ENCODE measurements around the gene ZNF710.

Gene ZNF710

DNA sequence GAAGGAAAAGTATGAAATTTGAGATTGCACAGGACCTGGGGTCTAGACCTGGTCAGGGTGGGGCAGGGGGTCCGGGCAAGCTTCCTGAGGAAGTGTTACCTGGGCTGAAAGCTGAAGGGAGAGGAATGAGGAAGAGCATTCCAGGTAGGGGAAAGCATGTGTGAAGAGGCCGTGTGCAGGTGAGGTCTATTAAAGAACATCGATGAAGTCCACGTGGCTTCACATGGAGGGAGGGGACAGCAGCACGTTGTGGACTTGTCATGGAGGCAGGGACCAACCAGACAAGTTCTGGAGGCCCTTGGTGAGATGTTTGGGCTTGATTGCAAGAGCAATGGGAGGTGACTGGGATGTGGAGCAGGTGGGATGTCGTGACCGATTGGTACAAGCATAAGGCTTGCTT lies 54.1 kb downstream of the ZNF710 start:
- Histone ChIP-seq H3K4me1 (ENCODE audit: control insufficient read depth, low read depth, low read length) (peaks cover 5% of the 10 kb centered on the region), H3K9ac (ENCODE audit: low read length) (no peak overlapping the region), H3K36me3 (ENCODE audit: control insufficient read depth, low read depth, low read length) (no peaks in the 10 kb centered on the region), H3K27me3 (ENCODE audit: control insufficient read depth, insufficient read depth, low read length) (no peaks in the 10 kb centered on the region), H3K4me3 (ENCODE audit: low read length) (no peak overlapping the region), H3K9me3 (ENCODE audit: control insufficient read depth, low read depth, low read length) (no peaks in the 10 kb centered on the region), H3K27ac (ENCODE audit: low read length) (no peak overlapping the region)

DNA sequence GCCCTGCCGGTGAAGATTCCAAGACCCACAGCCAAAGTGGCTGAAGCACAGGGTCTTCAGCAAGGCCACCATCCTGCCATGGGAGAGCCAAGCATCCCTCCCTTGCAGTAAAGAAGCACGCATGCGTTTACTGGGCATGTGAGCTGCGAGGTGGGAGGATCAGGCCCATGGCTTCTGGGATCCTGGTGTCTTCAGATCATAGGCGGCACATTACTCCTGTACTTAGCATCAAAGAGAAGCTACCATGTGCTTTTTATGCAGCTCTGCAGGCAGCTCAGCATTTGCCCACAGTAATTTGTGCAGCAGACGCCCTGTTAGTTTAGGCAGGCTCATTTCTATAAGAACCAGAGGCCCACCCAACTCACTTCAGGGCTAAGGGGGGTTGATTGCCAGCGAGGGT lies 55.4 kb downstream of the ZNF710 start:
- Histone ChIP-seq H3K9me3 (ENCODE audit: control insufficient read depth, low read depth, low read length) (no peaks in the 10 kb centered on the region), H3K4me3 (ENCODE audit: low read length) (no peak overlapping the region), H3K27ac (ENCODE audit: low read length) (no peak overlapping the region), H3K4me1 (ENCODE audit: control insufficient read depth, low read depth, low read length) (peaks cover 5% of the 10 kb centered on the region), H3K27me3 (ENCODE audit: control insufficient read depth, insufficient read depth, low read length) (no peaks in the 10 kb centered on the region), H3K9ac (ENCODE audit: low read length) (no peak overlapping the region), H3K36me3 (ENCODE audit: control insufficient read depth, low read depth, low read length) (no peaks in the 10 kb centered on the region)

DNA sequence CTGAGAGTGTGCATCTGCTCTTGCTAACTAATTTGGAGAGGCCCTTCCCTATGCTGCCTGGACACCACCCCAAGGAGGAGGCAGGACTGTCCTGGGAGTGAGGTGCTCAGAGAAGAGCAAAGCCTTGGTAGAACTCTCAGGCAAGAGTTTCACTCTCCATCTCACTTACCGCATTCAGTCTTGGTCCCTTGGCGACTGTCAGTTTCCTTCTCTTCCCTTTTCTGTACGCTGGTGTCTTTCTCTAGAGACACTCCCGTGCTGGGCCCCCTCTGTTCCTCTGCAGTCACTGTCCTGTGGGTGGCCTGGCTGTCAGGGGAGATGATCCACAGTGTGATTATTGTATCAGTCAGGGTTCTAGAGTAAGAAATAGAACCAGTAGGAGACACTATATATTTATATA lies 57.2 kb downstream of the ZNF710 start:
- H3K9ac ChIP-seq (ENCODE audit: low read length), result no peak overlapping the region
- H3K27ac ChIP-seq (ENCODE audit: low read length), result no peak overlapping the region
- no peak overlapping the region for H3K4me3 ChIP-seq (ENCODE audit: low read length)
- no peaks in the 10 kb centered on the region for H3K36me3 ChIP-seq (ENCODE audit: control insufficient read depth, low read depth, low read length)
- no peaks in the 10 kb centered on the region for H3K27me3 ChIP-seq (ENCODE audit: control insufficient read depth, insufficient read depth, low read length)
- H3K4me1 ChIP-seq (ENCODE audit: control insufficient read depth, low read depth, low read length), result peaks cover 16% of the 10 kb centered on the region
- no peaks in the 10 kb centered on the region for H3K9me3 ChIP-seq (ENCODE audit: control insufficient read depth, low read depth, low read length)

DNA sequence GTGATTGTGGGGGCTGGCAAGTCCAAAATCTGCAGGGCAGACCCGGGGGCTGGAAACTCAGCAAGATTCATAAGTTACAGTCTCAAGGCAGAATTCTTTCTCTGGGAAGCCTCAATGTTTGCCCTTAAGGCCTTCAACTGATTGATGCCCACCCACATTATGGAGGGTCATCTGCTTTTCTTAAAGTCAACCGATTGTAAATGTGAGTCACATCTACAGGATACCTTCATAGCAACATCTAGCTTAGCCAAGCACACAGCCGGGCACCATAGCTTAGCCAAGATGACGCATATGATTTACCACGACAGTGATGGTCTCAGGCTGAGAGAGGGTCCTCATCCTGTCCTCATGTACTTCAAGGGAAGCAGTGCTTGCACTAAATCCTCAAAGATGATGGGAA lies 57.7 kb downstream of the ZNF710 start:
- Histone ChIP-seq H3K4me1 (ENCODE audit: control insufficient read depth, low read depth, low read length) (peaks cover 20% of the 10 kb centered on the region), H3K27ac (ENCODE audit: low read length) (no peak overlapping the region), H3K36me3 (ENCODE audit: control insufficient read depth, low read depth, low read length) (no peaks in the 10 kb centered on the region), H3K9me3 (ENCODE audit: control insufficient read depth, low read depth, low read length) (no peaks in the 10 kb centered on the region), H3K4me3 (ENCODE audit: low read length) (no peak overlapping the region), H3K9ac (ENCODE audit: low read length) (no peak overlapping the region), H3K27me3 (ENCODE audit: control insufficient read depth, insufficient read depth, low read length) (no peaks in the 10 kb centered on the region)

DNA sequence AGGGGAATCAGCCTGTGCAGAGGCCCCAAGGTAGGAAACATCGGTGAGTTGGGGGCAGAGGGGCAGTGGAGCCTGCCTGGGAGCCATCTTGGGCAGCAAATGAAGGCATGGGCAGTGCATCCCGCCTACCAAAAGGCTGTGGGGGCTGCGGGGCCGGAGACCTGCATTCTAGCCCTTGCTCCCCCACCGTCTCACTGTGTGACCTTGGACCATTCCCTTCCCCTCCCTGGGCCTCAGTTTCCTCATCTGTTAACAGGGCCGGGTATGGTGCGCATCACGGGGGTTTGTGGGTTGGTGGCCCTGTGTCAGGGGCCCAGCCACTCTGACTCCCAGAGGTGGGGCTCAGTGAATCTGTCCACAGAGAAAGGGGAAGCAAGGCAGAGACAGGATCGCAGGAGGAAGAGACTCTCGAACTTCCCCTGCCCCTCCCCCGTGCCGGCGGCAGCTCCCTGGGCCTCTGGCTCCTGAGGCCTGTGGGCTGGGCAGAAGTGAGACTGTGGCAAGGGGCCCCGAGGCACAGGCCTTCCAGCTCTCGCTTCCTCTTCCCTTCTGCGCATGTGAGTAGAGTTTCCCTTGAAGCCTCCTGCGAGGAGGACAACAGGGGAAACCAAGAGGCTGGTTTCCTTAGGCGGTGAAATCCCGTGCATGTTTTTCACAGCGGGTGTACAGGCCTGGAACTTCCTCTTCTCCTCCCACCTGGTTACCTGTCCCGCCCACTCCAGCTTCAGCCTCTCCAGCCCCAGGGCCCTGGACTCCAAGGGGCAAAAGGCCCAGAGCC lies 58.3 kb downstream of the ZNF710 start:
- Histone ChIP-seq H3K36me3 (ENCODE audit: control insufficient read depth, low read depth, low read length) (no peaks in the 10 kb centered on the region), H3K27me3 (ENCODE audit: control insufficient read depth, insufficient read depth, low read length) (no peaks in the 10 kb centered on the region), H3K27ac (ENCODE audit: low read length) (peak overlapping the region; percentile 49), H3K4me3 (ENCODE audit: low read length) (no peak overlapping the region), H3K4me1 (ENCODE audit: control insufficient read depth, low read depth, low read length) (peaks cover 24% of the 10 kb centered on the region), H3K9me3 (ENCODE audit: control insufficient read depth, low read depth, low read length) (no peaks in the 10 kb centered on the region), H3K9ac (ENCODE audit: low read length) (no peak overlapping the region)

DNA sequence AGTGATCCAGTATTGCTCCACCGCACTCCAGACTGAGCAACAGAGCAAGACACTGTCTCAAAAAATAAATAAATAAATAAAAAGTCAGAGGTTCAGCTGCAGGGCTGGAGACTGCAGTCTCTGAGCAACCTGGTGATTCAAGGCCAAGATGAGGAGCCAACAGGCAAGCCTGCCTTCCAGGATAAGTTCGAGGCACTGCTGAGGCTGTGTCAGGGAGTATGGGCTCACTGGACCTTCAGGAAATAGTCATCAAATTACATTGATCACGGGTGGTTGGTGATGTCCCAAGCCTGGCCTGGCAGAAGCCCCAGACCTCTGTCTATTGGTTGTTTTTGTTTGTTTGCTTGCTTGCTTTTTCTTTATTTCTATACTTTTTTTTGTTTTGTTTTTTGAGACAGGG lies 59.7 kb downstream of the ZNF710 start:
- no peak overlapping the region for H3K4me3 ChIP-seq (ENCODE audit: low read length)
- H3K27me3 ChIP-seq (ENCODE audit: control insufficient read depth, insufficient read depth, low read length), result no peaks in the 10 kb centered on the region
- H3K9ac ChIP-seq (ENCODE audit: low read length), result no peak overlapping the region
- peaks cover 25% of the 10 kb centered on the region for H3K4me1 ChIP-seq (ENCODE audit: control insufficient read depth, low read depth, low read length)
- no peaks in the 10 kb centered on the region for H3K36me3 ChIP-seq (ENCODE audit: control insufficient read depth, low read depth, low read length)
- H3K9me3 ChIP-seq (ENCODE audit: control insufficient read depth, low read depth, low read length), result no peaks in the 10 kb centered on the region
- no peak overlapping the region for H3K27ac ChIP-seq (ENCODE audit: low read length)

DNA sequence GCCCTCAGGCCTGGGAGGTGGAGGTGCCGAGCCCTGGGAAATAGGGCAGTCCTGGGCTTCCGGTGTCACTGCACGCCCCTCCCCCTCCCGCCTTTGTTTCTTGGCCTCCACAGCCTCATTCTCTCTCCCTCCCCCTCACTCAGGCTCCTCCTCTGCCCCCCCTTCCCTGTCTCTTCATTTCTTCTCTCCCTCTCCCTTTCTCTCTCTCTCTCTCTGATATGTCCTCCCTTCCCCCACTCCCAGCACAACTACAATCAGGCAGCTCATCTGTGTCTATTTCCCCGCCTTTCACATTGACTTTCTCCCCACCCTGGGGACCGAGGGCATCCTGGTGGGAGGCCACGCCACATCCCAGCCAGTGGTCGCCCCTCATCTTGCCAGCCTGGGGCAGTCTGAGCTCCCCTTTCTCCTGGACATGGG lies 60.9 kb downstream of the ZNF710 start:
- no peaks in the 10 kb centered on the region for H3K9me3 ChIP-seq (ENCODE audit: control insufficient read depth, low read depth, low read length)
- H3K9ac ChIP-seq (ENCODE audit: low read length), result peak overlapping the region; percentile 36
- H3K36me3 ChIP-seq (ENCODE audit: control insufficient read depth, low read depth, low read length), result no peaks in the 10 kb centered on the region
- H3K27me3 ChIP-seq (ENCODE audit: control insufficient read depth, insufficient read depth, low read length), result no peaks in the 10 kb centered on the region
- H3K4me3 ChIP-seq (ENCODE audit: low read length), result no peak overlapping the region
- peak overlapping the region; percentile 55 for H3K27ac ChIP-seq (ENCODE audit: low read length)
- peaks cover 25% of the 10 kb centered on the region for H3K4me1 ChIP-seq (ENCODE audit: control insufficient read depth, low read depth, low read length)

DNA sequence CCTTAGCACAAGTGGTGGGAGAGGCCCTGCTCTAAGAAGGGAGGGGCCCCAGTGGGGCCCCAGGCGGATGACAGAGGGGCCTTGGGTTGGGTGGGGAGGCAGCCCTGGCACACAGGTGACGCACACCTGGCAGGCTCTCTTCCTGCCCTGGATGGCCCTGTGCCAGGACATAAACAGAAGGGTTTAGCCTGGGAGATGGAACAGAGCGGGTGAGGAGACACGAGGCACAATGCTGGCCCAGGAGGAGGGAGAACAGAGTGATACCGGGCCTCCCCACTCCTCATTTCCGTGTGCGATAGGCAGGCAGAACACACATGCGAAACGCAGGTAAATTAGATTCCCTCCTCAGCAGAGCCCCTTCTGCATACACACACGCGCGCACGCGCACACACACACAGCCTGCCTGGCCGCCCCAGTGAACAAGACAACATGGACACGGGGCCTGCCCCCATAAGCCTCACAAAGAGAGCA lies 61.4 kb downstream of the ZNF710 start:
- H3K9ac ChIP-seq (ENCODE audit: low read length), result peak overlapping the region; percentile 36
- peaks cover 25% of the 10 kb centered on the region for H3K4me1 ChIP-seq (ENCODE audit: control insufficient read depth, low read depth, low read length)
- no peaks in the 10 kb centered on the region for H3K9me3 ChIP-seq (ENCODE audit: control insufficient read depth, low read depth, low read length)
- H3K4me3 ChIP-seq (ENCODE audit: low read length), result no peak overlapping the region
- no peaks in the 10 kb centered on the region for H3K36me3 ChIP-seq (ENCODE audit: control insufficient read depth, low read depth, low read length)
- H3K27ac ChIP-seq (ENCODE audit: low read length), result peak overlapping the region; percentile 55
- no peaks in the 10 kb centered on the region for H3K27me3 ChIP-seq (ENCODE audit: control insufficient read depth, insufficient read depth, low read length)

DNA sequence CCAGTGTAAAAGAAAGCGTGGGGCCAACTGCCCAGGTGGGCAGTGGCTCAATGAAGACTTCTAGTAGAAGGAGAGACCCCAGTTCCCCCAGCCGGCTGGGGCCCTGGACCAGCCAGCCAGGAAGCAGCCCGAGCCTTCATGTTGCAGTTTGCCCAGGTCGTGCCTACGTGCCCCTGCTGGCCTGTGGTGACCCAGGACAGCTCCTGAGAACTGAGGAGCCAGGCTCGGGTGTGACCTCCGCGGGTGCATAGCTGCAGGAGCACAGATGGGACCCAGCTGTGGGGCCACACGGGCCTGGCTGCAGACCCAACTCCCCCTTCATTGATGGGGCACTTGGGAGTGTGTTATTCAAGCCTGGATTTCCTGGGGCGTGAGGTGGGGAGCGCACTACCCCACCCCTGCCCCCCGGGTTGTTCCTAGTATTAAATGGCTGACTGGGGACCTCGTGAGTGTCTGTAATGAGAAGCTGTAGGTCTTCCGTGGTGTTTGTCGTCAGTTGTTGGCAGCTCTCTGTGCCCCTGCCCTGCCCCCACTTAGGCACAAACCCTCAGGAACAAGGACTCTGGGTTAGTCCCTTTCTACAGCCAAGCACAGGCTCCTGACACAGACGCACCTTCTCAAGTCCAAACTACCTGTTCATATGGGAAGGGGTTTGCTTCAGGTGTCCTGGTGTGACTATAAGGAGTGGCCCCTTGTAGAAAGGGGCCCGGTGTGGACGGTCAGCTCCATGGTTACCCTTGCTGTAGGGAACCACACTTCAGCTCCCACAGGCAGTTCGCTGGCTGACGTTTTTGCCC lies 62.0 kb downstream of the ZNF710 start:
- no peaks in the 10 kb centered on the region for H3K27me3 ChIP-seq (ENCODE audit: control insufficient read depth, insufficient read depth, low read length)
- H3K36me3 ChIP-seq (ENCODE audit: control insufficient read depth, low read depth, low read length), result no peaks in the 10 kb centered on the region
- no peak overlapping the region for H3K4me3 ChIP-seq (ENCODE audit: low read length)
- no peaks in the 10 kb centered on the region for H3K9me3 ChIP-seq (ENCODE audit: control insufficient read depth, low read depth, low read length)
- peaks cover 25% of the 10 kb centered on the region for H3K4me1 ChIP-seq (ENCODE audit: control insufficient read depth, low read depth, low read length)
- peak overlapping the region; percentile 55 for H3K27ac ChIP-seq (ENCODE audit: low read length)
- H3K9ac ChIP-seq (ENCODE audit: low read length), result peak overlapping the region; percentile 36

DNA sequence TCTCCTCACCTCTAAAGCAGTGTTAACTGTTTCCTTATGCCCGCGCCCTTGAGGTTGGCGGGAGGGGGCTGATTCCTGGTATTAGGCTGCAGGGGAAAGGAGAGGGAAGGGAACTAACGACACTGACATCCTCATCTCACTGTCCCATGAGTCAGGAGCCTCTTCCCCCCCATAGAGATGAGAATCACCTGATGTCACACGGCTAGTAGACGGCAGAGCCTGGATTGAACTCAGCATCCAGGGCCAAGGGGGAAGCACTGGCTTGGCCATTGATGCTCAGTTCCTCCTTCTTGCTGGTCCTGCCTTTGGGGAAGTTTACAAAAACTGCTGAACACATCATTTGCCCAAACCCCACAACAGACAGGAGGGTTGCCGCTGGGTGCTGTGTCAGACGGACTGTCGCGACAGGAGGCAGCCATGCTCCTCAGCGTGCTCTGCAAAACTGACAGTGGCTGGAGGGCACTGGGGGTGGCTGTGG lies 62.7 kb downstream of the ZNF710 start:
- peaks cover 25% of the 10 kb centered on the region for H3K4me1 ChIP-seq (ENCODE audit: control insufficient read depth, low read depth, low read length)
- H3K9ac ChIP-seq (ENCODE audit: low read length), result no peak overlapping the region
- no peaks in the 10 kb centered on the region for H3K9me3 ChIP-seq (ENCODE audit: control insufficient read depth, low read depth, low read length)
- H3K27me3 ChIP-seq (ENCODE audit: control insufficient read depth, insufficient read depth, low read length), result no peaks in the 10 kb centered on the region
- H3K36me3 ChIP-seq (ENCODE audit: control insufficient read depth, low read depth, low read length), result peaks cover 4% of the 10 kb centered on the region
- no peak overlapping the region for H3K27ac ChIP-seq (ENCODE audit: low read length)
- H3K4me3 ChIP-seq (ENCODE audit: low read length), result no peak overlapping the region

DNA sequence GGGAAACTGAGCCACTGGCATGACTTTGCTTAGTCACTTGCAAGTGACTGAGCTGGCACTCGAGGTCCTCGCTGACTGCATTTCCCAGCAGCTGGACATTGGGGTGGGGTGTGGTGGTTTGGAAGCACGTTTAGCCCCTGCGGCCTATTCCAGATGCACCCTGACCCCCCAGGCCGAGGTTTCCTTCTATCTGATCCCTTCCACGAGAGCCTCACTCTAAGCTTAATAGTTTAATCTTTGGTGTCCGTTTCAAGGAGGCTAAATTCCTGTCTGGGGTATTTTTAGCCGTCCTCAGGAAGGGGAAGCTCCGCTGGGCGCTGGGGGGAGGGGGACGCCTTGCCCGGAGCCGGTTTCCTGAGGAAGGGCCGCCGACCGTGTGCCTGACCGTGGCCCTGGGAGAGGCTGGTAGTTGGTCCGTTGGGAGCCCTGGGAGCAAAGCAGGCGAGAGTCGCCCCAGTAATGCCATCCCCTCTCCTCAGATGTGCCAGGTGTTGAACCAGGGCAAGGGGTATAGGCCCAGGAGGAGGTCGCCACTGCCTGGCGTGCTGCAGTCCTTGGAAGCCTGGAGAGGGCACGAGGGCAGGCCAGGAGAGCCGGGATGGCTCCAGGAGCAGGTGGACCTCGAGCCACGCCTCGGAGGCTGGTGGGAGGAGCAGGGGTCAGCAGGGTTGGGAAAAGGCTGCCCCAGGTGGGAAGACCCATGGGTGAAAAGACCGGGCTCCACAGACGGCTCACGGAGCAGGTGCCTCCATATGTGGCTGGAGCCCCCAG lies 64.0 kb downstream of the ZNF710 start:
- H3K9ac ChIP-seq (ENCODE audit: low read length), result no peak overlapping the region
- no peak overlapping the region for H3K27ac ChIP-seq (ENCODE audit: low read length)

More for the DNA sequence above, 64.0 kb downstream of the ZNF710 start:
- no peak overlapping the region for H3K4me3 ChIP-seq (ENCODE audit: low read length)
- H3K9me3 ChIP-seq (ENCODE audit: control insufficient read depth, low read depth, low read length), result no peaks in the 10 kb centered on the region
- no peaks in the 10 kb centered on the region for H3K27me3 ChIP-seq (ENCODE audit: control insufficient read depth, insufficient read depth, low read length)
- peaks cover 25% of the 10 kb centered on the region for H3K4me1 ChIP-seq (ENCODE audit: control insufficient read depth, low read depth, low read length)
- peaks cover 4% of the 10 kb centered on the region for H3K36me3 ChIP-seq (ENCODE audit: control insufficient read depth, low read depth, low read length)

Measured in iPS-18a (cell line).